HS-5 (cell line): Measurements from ENCODE around the gene ARHGEF33.

Experiments
- DNase-seq: peaks from one replicate; pipeline ENCODE4 v3.0.0-alpha.2; 2012; ENCODE audit warnings: low read depth

ARHGEF33 gene

GRCh38 chr2:39020383-39020782 lies 130.7 kb downstream of the ARHGEF33 start:
- no peak for DNase-seq

- no peak for DNase-seq
Observed at GRCh38 chr2:39022642-39023235, 133.1 kb downstream of the ARHGEF33 start.

- DNase-seq, result no peak
Observed at GRCh38 chr2:39023649-39024048, 134.0 kb downstream of the ARHGEF33 start.

DNA sequence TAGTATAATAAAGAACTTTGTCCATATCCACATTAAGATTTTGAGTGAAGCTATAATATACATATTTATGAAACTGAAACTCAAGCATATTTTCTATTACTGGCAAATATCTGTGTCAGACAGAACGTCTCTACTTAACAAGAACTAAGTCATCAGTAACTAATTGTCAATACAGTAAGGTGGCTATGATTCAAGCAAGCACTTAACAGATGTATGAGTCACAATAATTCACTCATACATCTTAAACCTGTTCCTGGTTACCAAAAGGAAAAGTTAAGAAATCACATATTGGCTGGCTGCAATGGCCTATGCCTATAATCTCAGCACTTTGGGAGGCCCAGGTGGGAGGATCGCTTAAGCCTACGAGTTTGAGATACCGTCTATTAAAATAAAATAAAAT lies 135.2 kb downstream of the ARHGEF33 start:
- peak; percentile 16 for DNase-seq
